Measurements from ENCODE around the gene HAPLN2.
A peak's percentile ranks its signal among the peaks of the same experiment; 100 is the strongest.

The HAPLN2 gene

GRCh38 chr1:156664046-156664766 lies 45.0 kb downstream of the HAPLN2 start:
- H3K27ac ChIP-seq (ENCODE audit: extremely low read depth, low read depth, low read length) = no peak overlapping the region
- H3K9me3 ChIP-seq (ENCODE audit: control insufficient read depth, insufficient read depth, low read depth, low read length) = no peaks in the 10 kb centered on the region
- H3K4me1 ChIP-seq (ENCODE audit: control insufficient read depth, insufficient read depth, low read length) = peaks cover 9% of the 10 kb centered on the region; the same call in 1 of the 2 replicates
- TF ChIP-seq BCL6B (tag by site-specific recombination; IDR thresholded peaks at IDR 0.05) (no peak), KLF17 (tag by site-specific recombination; IDR thresholded peaks at IDR 0.05) (0 out of 2 replicates have a peak, but pooled peaks have one; percentile 26), ZBTB17 (tag by site-specific recombination; IDR thresholded peaks at IDR 0.05) (0 out of 2 replicates have a peak, but pooled peaks have one; percentile 10), ZNF610 (tag by site-specific recombination; IDR thresholded peaks at IDR 0.05; ENCODE audit: borderline replicate concordance) (no peak), ZNF341 (tag by site-specific recombination; IDR thresholded peaks at IDR 0.05; ENCODE audit: low read depth) (no peak), ZIC2 (tag by site-specific recombination; IDR thresholded peaks at IDR 0.05) (0 out of 2 replicates have a peak, but pooled peaks have one; percentile 13)
- TF ChIP-seq, protein P1, sequence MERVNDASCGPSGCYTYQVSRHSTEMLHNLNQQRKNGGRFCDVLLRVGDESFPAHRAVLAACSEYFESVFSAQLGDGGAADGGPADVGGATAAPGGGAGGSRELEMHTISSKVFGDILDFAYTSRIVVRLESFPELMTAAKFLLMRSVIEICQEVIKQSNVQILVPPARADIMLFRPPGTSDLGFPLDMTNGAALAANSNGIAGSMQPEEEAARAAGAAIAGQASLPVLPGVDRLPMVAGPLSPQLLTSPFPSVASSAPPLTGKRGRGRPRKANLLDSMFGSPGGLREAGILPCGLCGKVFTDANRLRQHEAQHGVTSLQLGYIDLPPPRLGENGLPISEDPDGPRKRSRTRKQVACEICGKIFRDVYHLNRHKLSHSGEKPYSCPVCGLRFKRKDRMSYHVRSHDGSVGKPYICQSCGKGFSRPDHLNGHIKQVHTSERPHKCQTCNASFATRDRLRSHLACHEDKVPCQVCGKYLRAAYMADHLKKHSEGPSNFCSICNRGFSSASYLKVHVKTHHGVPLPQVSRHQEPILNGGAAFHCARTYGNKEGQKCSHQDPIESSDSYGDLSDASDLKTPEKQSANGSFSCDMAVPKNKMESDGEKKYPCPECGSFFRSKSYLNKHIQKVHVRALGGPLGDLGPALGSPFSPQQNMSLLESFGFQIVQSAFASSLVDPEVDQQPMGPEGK (tag by site-specific recombination; IDR thresholded peaks at IDR 0.05) = 0 out of 2 replicates have a peak, but pooled peaks have one; percentile 0
- no peak overlapping the region for H3K4me3 ChIP-seq (ENCODE audit: low read depth, low read length)
- CTCF ChIA-PET = interaction anchor here (0.6 to 15.2 kb wide), 8 partner anchors 18 to 62 kb away, joined by 3 to 564 read pairs (median 4); partner anchors contain the start of genes HAPLN2 and NES
- POLR2A ChIA-PET = interaction anchor here (0.8 to 2.6 kb wide), 6 partner anchors 9 to 64 kb away, joined by 3 to 16 read pairs (median 5); partner anchors contain the start of genes ISG20L2, METTL25B and NES
- H3K36me3 ChIP-seq (ENCODE audit: control insufficient read depth in 2 of 2, insufficient read depth in 1 of 2, low read length in 2 of 2) = no peaks in the 10 kb centered on the region

DNA sequence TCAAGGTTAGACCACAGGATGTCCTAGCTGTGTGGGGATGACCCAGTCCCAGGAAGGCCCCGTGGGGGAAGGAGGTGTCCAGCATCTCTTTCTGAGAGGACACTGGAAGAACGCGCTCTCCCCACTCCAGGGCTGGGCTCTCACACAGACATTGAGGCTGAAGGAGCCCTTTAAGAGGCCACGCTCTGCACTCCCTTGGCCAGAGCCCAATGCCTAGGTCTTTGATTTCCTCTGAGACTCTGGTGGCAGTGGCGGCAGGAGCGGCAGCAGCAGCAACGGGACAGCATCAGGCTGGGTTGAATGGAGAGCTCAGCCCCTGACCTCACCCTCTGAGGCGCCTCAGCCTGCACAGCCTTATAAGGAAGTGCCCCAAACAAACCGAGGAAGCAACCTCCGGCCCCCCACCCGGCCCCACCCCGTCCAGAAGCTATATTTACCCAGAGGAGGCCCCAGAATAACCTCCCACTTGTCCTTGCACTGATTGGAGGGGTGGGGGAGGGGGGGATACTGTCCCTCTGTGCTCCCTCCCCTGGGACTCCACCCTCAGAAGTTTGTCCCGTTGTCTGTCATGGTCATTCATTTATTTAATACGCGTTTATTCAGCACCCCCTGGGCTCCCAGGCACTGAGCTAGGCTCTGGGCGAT lies 45.7 kb downstream of the HAPLN2 start:
- CTCF ChIA-PET = interaction anchor here (0.6 to 15.2 kb wide), 9 partner anchors 17 to 57 kb away, joined by 3 to 564 read pairs (median 4); partner anchors contain the start of genes HAPLN2 and NES
- H3K9me3 ChIP-seq (ENCODE audit: control insufficient read depth, insufficient read depth, low read depth, low read length) = no peaks in the 10 kb centered on the region
- H3K27ac ChIP-seq (ENCODE audit: extremely low read depth, low read depth, low read length) = no peak overlapping the region
- POLR2A ChIA-PET = interaction anchor here (0.5 to 2.6 kb wide), 7 partner anchors 9 to 708 kb away, joined by 3 to 16 read pairs (median 5); partner anchors contain the start of genes ISG20L2, METTL25B and NES
- H3K4me1 ChIP-seq (ENCODE audit: control insufficient read depth, insufficient read depth, low read length) = peaks cover 9% of the 10 kb centered on the region; the same call in 1 of the 2 replicates
- no peak overlapping the region for H3K4me3 ChIP-seq (ENCODE audit: low read depth, low read length)
- no peaks in the 10 kb centered on the region for H3K36me3 ChIP-seq (ENCODE audit: control insufficient read depth in 2 of 2, insufficient read depth in 1 of 2, low read length in 2 of 2)
- TF ChIP-seq KLF1 (tag by site-specific recombination; IDR thresholded peaks at IDR 0.05) (peak; percentile 10; the same call in 1 of the 2 replicates), ZBTB17 (tag by site-specific recombination; IDR thresholded peaks at IDR 0.05) (0 out of 2 replicates have a peak, but pooled peaks have one; percentile 6), SALL2 (tag by site-specific recombination; IDR thresholded peaks at IDR 0.05; ENCODE audit: borderline replicate concordance) (no peak), PRDM4 (tag by site-specific recombination; IDR thresholded peaks at IDR 0.05) (no peak), GLIS1 (tag by site-specific recombination; IDR thresholded peaks at IDR 0.05) (peak; percentile 57), ZBTB1 (tag by site-specific recombination; IDR thresholded peaks at IDR 0.05) (no peak), ZBTB44 (tag by site-specific recombination; IDR thresholded peaks at IDR 0.05) (no peak), ZNF292 (tag by site-specific recombination; IDR thresholded peaks at IDR 0.05; ENCODE audit: borderline replicate concordance, low read depth) (no peak), ZNF610 (tag by site-specific recombination; IDR thresholded peaks at IDR 0.05; ENCODE audit: borderline replicate concordance) (no peak), ZBTB48 (tag by site-specific recombination; IDR thresholded peaks at IDR 0.05) (peak; percentile 66; the same call in 1 of the 2 replicates)
- TF ChIP-seq, protein P2, sequence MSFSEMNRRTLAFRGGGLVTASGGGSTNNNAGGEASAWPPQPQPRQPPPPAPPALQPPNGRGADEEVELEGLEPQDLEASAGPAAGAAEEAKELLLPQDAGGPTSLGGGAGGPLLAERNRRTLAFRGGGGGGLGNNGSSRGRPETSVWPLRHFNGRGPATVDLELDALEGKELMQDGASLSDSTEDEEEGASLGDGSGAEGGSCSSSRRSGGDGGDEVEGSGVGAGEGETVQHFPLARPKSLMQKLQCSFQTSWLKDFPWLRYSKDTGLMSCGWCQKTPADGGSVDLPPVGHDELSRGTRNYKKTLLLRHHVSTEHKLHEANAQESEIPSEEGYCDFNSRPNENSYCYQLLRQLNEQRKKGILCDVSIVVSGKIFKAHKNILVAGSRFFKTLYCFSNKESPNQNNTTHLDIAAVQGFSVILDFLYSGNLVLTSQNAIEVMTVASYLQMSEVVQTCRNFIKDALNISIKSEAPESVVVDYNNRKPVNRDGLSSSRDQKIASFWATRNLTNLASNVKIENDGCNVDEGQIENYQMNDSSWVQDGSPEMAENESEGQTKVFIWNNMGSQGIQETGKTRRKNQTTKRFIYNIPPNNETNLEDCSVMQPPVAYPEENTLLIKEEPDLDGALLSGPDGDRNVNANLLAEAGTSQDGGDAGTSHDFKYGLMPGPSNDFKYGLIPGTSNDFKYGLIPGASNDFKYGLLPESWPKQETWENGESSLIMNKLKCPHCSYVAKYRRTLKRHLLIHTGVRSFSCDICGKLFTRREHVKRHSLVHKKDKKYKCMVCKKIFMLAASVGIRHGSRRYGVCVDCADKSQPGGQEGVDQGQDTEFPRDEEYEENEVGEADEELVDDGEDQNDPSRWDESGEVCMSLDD (tag by site-specific recombination; IDR thresholded peaks at IDR 0.05) = no peak
